GM12878 (cell line): ENCODE measurements around the gene GATAD2B. TPM values are rescaled to one million over a fixed set of nuclear protein-coding genes. Genes with fewer than 3 reads are reported as not detected.

Experiments used
- ATAC-seq: fragments of 200-7000 bp; cut with Tn5 transposase; 3 replicates; pipeline ENCODE4 v1.9.1; 2020; ENCODE audit warnings: mild to moderate bottlenecking, moderate library complexity
- BruUV-seq: library from RNA; stranded (reverse); fragments of 400-500 nt; replicated peaks from 2 replicates; lab custom pipeline; 2021; lab: Mats Ljungman, UMichigan
- CTCF ChIA-PET: fragments of 300-600 bp; sonication (Branson Sonifier 250); formaldehyde crosslinking; extraction: SDS; loops from one replicate; lab custom pipeline; 2021; ENCODE audit warnings: inconsistent platforms; lab: Yijun Ruan, JAX
- POLR2A ChIA-PET: fragments of 350-600 bp; formaldehyde crosslinking; extraction: SDS; loops from one replicate; lab custom pipeline; 2021; ENCODE audit warnings: inconsistent platforms; lab: Charles Lee
- RAD21 ChIA-PET: fragments of 300-600 bp; sonication (Branson Sonifier 250); formaldehyde crosslinking; loops from one replicate; lab custom pipeline; 2023; ENCODE audit warnings: antibody characterized with exemption; ENCODE audit not compliant: unreplicated experiment; lab: Charles Lee
- SMC1A ChIA-PET: fragments of 300-600 bp; sonication (Branson Sonifier 250); formaldehyde crosslinking; loops from one replicate; lab custom pipeline; 2023; ENCODE audit not compliant: unreplicated experiment, uncharacterized antibody; lab: Charles Lee
- DNase-seq: peaks from one replicate; pipeline ENCODE4 v3.0.0-alpha.2; 2011; ENCODE audit warnings: low read depth, low spot score
- FAIRE-seq: peaks from 3 replicates; lab custom pipeline; 2011; peaks lifted over from hg19 to GRCh38; lab: Jason Lieb, UNC
- H2AFZ ChIP-seq: 2 replicates; pipeline ENCODE4 v1.6.0; 2011; ENCODE audit warnings: low read depth, low read length, control low read depth; ENCODE audit not compliant: control insufficient read depth
- H3K27ac ChIP-seq: 2 replicates; pipeline ENCODE4 v1.5.1; 2011; ENCODE audit warnings: control low read depth; ENCODE audit not compliant: control insufficient read depth, insufficient read depth
- H3K27me3 ChIP-seq, 2 experiments: replicated peaks in 1 of 2; 2 replicates each; pipeline versions ENCODE4 v1.6.0 to v1.6.1; 2011; ENCODE audit warnings: low read length in 1 of 2; ENCODE audit not compliant: control insufficient read depth in 2 of 2, insufficient read depth in 2 of 2
- H3K36me3 ChIP-seq, 2 experiments: 2 replicates each; pipeline ENCODE4 v1.5.1; 2011; ENCODE audit warnings: low read length in 1 of 2; ENCODE audit not compliant: control insufficient read depth in 2 of 2, insufficient read depth in 2 of 2
- H3K4me1 ChIP-seq: 2 replicates; pipeline ENCODE4 v1.6.1; 2011; ENCODE audit warnings: mild to moderate bottlenecking, low read length, moderate library complexity, mixed read lengths; ENCODE audit not compliant: control insufficient read depth, insufficient read depth
- H3K4me2 ChIP-seq: 2 replicates; pipeline ENCODE4 v1.6.0; 2011; ENCODE audit warnings: control low read depth; ENCODE audit not compliant: control insufficient read depth, insufficient read depth
- H3K4me3 ChIP-seq: fragments of 200-600 bp; sonication (generic); 2 replicates; pipeline ENCODE4 v1.5.1; 2016
- H3K79me2 ChIP-seq: 2 replicates; pipeline ENCODE4 v1.6.0; 2011; ENCODE audit warnings: low read length; ENCODE audit not compliant: control insufficient read depth, insufficient read depth
- H3K9ac ChIP-seq: 2 replicates; pipeline ENCODE4 v1.8.0; 2011; ENCODE audit warnings: low read length, control low read depth, mixed read lengths; ENCODE audit not compliant: control insufficient read depth, insufficient read depth
- H3K9me3 ChIP-seq: replicated peaks from 3 replicates; pipeline ENCODE4 v1.5.1; 2011; ENCODE audit warnings: mild to moderate bottlenecking, low read length; ENCODE audit not compliant: control insufficient read depth, insufficient read depth
- H4K20me1 ChIP-seq: 2 replicates; pipeline ENCODE4 v1.6.0; 2011; ENCODE audit not compliant: control insufficient read depth, insufficient read depth
- CEBPZ ChIP-seq: fragments of 150-350 bp; IDR thresholded peaks from 2 replicates; pipeline ENCODE4 v1.6.1; 2016; ENCODE audit warnings: low read depth, low read length
- POLR2A ChIP-seq: IDR thresholded peaks from 2 replicates; pipeline ENCODE4 v1.6.1; 2011; ENCODE audit warnings: low read depth, mild to moderate bottlenecking, low read length
- SIX5 ChIP-seq: IDR thresholded peaks from 2 replicates; pipeline ENCODE4 v1.6.1; 2011; ENCODE audit warnings: mild to moderate bottlenecking, low read depth, low read length, moderate library complexity; ENCODE audit not compliant: severe bottlenecking
- SMARCA5 ChIP-seq: fragments of 450-650 bp; IDR thresholded peaks from 2 replicates; pipeline ENCODE4 v1.6.1; 2017; ENCODE audit warnings: mild to moderate bottlenecking
- SUPT20H ChIP-seq: IDR thresholded peaks from 2 replicates; pipeline ENCODE4 v1.6.1; 2011; ENCODE audit warnings: low read depth, mild to moderate bottlenecking, low read length, moderate library complexity, borderline replicate concordance; ENCODE audit not compliant: control insufficient read depth
- ZBED1 ChIP-seq: IDR thresholded peaks from 2 replicates; pipeline ENCODE4 v1.6.1; 2016; ENCODE audit warnings: borderline replicate concordance
- ZBTB40 ChIP-seq: fragments of 450-650 bp; IDR thresholded peaks from 2 replicates; pipeline ENCODE4 v1.6.1; 2016; ENCODE audit warnings: mild to moderate bottlenecking, moderate library complexity, borderline replicate concordance
- WGBS: methylation state at CpG from one replicate; pipeline ENCODE4 v1.1.6; 2016; ENCODE audit warnings: low lambda C conversion rate; ENCODE audit not compliant: insufficient replicate concordance, insufficient coverage; ENCODE audit errors: missing lambda C conversion rate; 5-methylcytosine and 5-hydroxymethylcytosine counted together
- in situ Hi-C: fragments of 300-500 bp; cut with MboI; formaldehyde crosslinking; loops from 9 replicates; pipeline ENCODE4 v1.14.3; 2018; ENCODE audit warnings: mixed read lengths
- intact Hi-C: fragments of 100-400 bp; cut with micrococcal nuclease; formaldehyde crosslinking; loops from one replicate; pipeline ENCODE4 v1.14.2; 2022; ENCODE audit not compliant: unreplicated experiment
- polyA plus RNA-seq, 11 experiments: library from polyadenylated mRNA; depleted of rRNA in 4 of 11; unstranded in 6 of 11; stranded (reverse) in 5 of 11; fragments of >200 nt; fragmentation: Nextera tagmentation in 4 of 11; fragmentation: Illumina TruSeq in 1 of 11; extraction: Ambion mirVana in 4 of 11; extraction: Trizol in 1 of 11; gene quantifications; 1 replicate in 1 of 11; 2 replicates in 10 of 11; pipeline versions ENCODE4 v1.2.1 to v1.2.3, GENCODE V29; 2011 to 2016; ENCODE audit warnings: inconsistent platforms in 2 of 11, missing spikeins in 2 of 11, low read depth in 1 of 11
- total RNA-seq, 4 experiments: library from RNA; depleted of rRNA in 3 of 4; stranded (reverse); fragments of >200 nt in 3 of 4; fragmentation: Illumina TruSeq in 1 of 4; extraction: Trizol in 1 of 4; gene quantifications; 2 replicates each; pipeline versions ENCODE4 v1.2.1 to v1.2.3, GENCODE V29; 2013 to 2021

The GATAD2B gene
- total and polyA plus RNA-seq, 10 of the 15 experiments (the other 5 are each of a cell fraction or from before 2014, with no cell fraction given), result 2.4 to 63.1 (median 8.7) TPM

- no peak for FAIRE-seq
Observed at GRCh38 chr1:153928791-153929341, 6.1 kb upstream of the GATAD2B start.

GRCh38 chr1:153928245-153928644 lies 5.5 kb upstream of the GATAD2B start:
- CTCF ChIA-PET, result interaction anchor here (0.7 to 0.8 kb wide), 2 partner anchors 9 to 13 kb away, joined by 3 read pairs; no protein-coding TSS in a partner anchor
- intact Hi-C loops, result no loop called here
- ATAC-seq (peak; percentile 48), DNase-seq (no peak), FAIRE-seq (no peak)
- SMC1A ChIA-PET, result interaction anchor here (1.0 to 3.8 kb wide), 6 partner anchors 12 to 112 kb away, joined by 3 to 16 read pairs (median 3); no protein-coding TSS in a partner anchor
- H3K79me2 ChIP-seq, result peaks cover 9% of the 10 kb centered on the region
- no peak overlapping the region for H3K9ac ChIP-seq
- POLR2A ChIA-PET, result interaction anchor here (0.7 to 10.1 kb wide), 6 partner anchors 8 to 106 kb away, joined by 3 to 83 read pairs (median 3); partner anchors contain the start of gene DENND4B
- WGBS, result 4% methylated on average over 1 of the region's 1 CpG
- H3K36me3 ChIP-seq, result peaks cover 4 to 6% of the 10 kb centered on the region in 2 experiments; a peak in 2 of 4 replicates
- in situ Hi-C loops, result no loop called here
- BruUV-seq, result no TSS peak
- no peaks in the 10 kb centered on the region for H3K27me3 ChIP-seq
- no peak overlapping the region for H3K4me3 ChIP-seq
- H2AFZ ChIP-seq, result peak overlapping the region; percentile 4; the same call in 1 of the 2 replicates
- TF ChIP-seq ZBED1 (0 out of 2 replicates have a peak, but pooled peaks have one; percentile 38), ZBTB40 (no peak), SUPT20H (no peak), CEBPZ (no peak), POLR2A (0 out of 2 replicates have a peak, but pooled peaks have one; percentile 2)
- peaks cover 18% of the 10 kb centered on the region for H3K4me1 ChIP-seq
- peak overlapping the region; percentile 22; the same call in 1 of the 2 replicates for H3K4me2 ChIP-seq
- H4K20me1 ChIP-seq, result no peaks in the 10 kb centered on the region
- H3K9me3 ChIP-seq, result no peaks in the 10 kb centered on the region
- H3K27ac ChIP-seq, result peak overlapping the region; percentile 74
- RAD21 ChIA-PET, result interaction anchor here (0.8 to 2.8 kb wide), 3 partner anchors 17 to 59 kb away, joined by 3 to 18 read pairs (median 3); partner anchors contain the start of genes CREB3L4 and DENND4B

More at GRCh38 chr1:153928791-153929341, 6.1 kb upstream of the GATAD2B start:
- in situ Hi-C loops, result no loop called here
- H3K4me2 ChIP-seq, result peak overlapping the region; percentile 22; the same call in 1 of the 2 replicates
- SMC1A ChIA-PET, result interaction anchor here (1.0 to 3.8 kb wide), 5 partner anchors 11 to 112 kb away, joined by 3 to 16 read pairs (median 3); no protein-coding TSS in a partner anchor
- no peak for ATAC-seq
- peaks cover 4 to 9% of the 10 kb centered on the region in 2 experiments; a peak in 3 of 4 replicates for H3K36me3 ChIP-seq
- TF ChIP-seq SIX5 (no peak), SMARCA5 (no peak)
- peaks cover 18% of the 10 kb centered on the region for H3K4me1 ChIP-seq
- peak overlapping the region; percentile 74 for H3K27ac ChIP-seq
- no peak overlapping the region for H3K9ac ChIP-seq
- H3K4me3 ChIP-seq, result no peak overlapping the region
- WGBS, result 30% methylated on average over 4 of the region's 4 CpGs
- RAD21 ChIA-PET, result interaction anchor here (2.8 kb wide), 1 partner anchor 17 kb away, joined by 18 read pairs; the partner anchor contains the start of gene DENND4B
- intact Hi-C loops, result no loop called here
- H3K79me2 ChIP-seq, result peaks cover 2% of the 10 kb centered on the region
- no TSS peak for BruUV-seq
- POLR2A ChIA-PET, result interaction anchor here (0.6 to 10.1 kb wide), 7 partner anchors 9 to 107 kb away, joined by 3 to 83 read pairs (median 4); partner anchors contain the start of genes DENND4B and SLC39A1
- CTCF ChIA-PET, result interaction anchor here (1.4 kb wide), 1 partner anchor 22 kb away, joined by 3 read pairs; no protein-coding TSS in a partner anchor
- DNase-seq, result no peak
- H3K27me3 ChIP-seq, result no peaks in the 10 kb centered on the region
- H2AFZ ChIP-seq, result no peak overlapping the region
- no peaks in the 10 kb centered on the region for H3K9me3 ChIP-seq
- no peaks in the 10 kb centered on the region for H4K20me1 ChIP-seq
